ENCODE results near the gene SESN3. TPM values are rescaled to one million over a fixed set of nuclear protein-coding genes. Genes with fewer than 3 reads are reported as not detected.

SESN3 gene
- total RNA-seq, 1 experiment from 2014 or later: 34.9 TPM

DNA sequence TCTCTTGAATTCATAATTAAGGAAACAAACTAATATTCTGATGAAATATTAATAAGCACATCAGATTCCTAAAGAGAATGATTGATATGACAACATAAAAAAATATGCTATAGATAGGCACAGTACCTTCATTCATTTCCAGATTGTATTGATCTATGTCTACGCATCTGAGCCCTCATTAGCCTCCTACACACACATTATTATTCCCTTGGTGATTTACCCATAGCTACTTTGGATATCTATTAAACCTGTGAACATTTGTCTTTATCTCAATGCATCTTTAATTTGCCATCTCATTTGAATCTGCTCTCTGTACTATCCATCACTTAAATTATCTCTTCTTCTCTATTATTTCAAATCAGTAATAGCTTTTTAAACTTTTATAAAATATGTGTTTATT, 18.4 kb downstream of the SESN3 start:
- POLR2A ChIA-PET: no interaction called here
- Mint-ChIP-seq H3K27ac (no peak overlapping the region), H3K27me3 (ENCODE audit: low read depth) (no peaks in the 10 kb centered on the region), H3K36me3 (peaks cover 19% of the 10 kb centered on the region), H3K4me3 (no peak overlapping the region), H3K4me1 (no peaks in the 10 kb centered on the region), H3K9me3 (peaks cover 9% of the 10 kb centered on the region)
- TF ChIP-seq RORB (CRISPR knock-in tag; IDR thresholded peaks at IDR 0.05): no peak
- TF ChIP-seq, protein P1, sequence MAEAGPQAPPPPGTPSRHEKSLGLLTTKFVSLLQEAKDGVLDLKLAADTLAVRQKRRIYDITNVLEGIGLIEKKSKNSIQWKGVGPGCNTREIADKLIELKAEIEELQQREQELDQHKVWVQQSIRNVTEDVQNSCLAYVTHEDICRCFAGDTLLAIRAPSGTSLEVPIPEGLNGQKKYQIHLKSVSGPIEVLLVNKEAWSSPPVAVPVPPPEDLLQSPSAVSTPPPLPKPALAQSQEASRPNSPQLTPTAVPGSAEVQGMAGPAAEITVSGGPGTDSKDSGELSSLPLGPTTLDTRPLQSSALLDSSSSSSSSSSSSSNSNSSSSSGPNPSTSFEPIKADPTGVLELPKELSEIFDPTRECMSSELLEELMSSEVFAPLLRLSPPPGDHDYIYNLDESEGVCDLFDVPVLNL (CRISPR knock-in tag; IDR thresholded peaks at IDR 0.05; ENCODE audit: borderline replicate concordance, low read depth): no peak
- TF ChIP-seq HMGA2 (CRISPR knock-in tag; IDR thresholded peaks at IDR 0.05): no peak
- TF ChIP-seq NFATC4 (CRISPR knock-in tag; IDR thresholded peaks at IDR 0.05): no peak
- TF ChIP-seq ZNF219 (CRISPR knock-in tag; IDR thresholded peaks at IDR 0.05; ENCODE audit: borderline replicate concordance): no peak
- TF ChIP-seq, protein P2, sequence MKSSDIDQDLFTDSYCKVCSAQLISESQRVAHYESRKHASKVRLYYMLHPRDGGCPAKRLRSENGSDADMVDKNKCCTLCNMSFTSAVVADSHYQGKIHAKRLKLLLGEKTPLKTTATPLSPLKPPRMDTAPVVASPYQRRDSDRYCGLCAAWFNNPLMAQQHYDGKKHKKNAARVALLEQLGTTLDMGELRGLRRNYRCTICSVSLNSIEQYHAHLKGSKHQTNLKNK (CRISPR knock-in tag; IDR thresholded peaks at IDR 0.05): no peak
- TF ChIP-seq, protein P3, sequence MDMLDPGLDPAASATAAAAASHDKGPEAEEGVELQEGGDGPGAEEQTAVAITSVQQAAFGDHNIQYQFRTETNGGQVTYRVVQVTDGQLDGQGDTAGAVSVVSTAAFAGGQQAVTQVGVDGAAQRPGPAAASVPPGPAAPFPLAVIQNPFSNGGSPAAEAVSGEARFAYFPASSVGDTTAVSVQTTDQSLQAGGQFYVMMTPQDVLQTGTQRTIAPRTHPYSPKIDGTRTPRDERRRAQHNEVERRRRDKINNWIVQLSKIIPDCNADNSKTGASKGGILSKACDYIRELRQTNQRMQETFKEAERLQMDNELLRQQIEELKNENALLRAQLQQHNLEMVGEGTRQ (CRISPR knock-in tag; IDR thresholded peaks at IDR 0.05): no peak
- no peak for TF ChIP-seq ZNF138 (CRISPR knock-in tag; conservative IDR thresholded peaks at IDR 0.05)
- TF ChIP-seq, protein P4, sequence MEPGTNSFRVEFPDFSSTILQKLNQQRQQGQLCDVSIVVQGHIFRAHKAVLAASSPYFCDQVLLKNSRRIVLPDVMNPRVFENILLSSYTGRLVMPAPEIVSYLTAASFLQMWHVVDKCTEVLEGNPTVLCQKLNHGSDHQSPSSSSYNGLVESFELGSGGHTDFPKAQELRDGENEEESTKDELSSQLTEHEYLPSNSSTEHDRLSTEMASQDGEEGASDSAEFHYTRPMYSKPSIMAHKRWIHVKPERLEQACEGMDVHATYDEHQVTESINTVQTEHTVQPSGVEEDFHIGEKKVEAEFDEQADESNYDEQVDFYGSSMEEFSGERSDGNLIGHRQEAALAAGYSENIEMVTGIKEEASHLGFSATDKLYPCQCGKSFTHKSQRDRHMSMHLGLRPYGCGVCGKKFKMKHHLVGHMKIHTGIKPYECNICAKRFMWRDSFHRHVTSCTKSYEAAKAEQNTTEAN (CRISPR knock-in tag; IDR thresholded peaks at IDR 0.05): no peak
- no peak for TF ChIP-seq JUN (CRISPR knock-in tag; IDR thresholded peaks at IDR 0.05)
- TF ChIP-seq, protein P5, sequence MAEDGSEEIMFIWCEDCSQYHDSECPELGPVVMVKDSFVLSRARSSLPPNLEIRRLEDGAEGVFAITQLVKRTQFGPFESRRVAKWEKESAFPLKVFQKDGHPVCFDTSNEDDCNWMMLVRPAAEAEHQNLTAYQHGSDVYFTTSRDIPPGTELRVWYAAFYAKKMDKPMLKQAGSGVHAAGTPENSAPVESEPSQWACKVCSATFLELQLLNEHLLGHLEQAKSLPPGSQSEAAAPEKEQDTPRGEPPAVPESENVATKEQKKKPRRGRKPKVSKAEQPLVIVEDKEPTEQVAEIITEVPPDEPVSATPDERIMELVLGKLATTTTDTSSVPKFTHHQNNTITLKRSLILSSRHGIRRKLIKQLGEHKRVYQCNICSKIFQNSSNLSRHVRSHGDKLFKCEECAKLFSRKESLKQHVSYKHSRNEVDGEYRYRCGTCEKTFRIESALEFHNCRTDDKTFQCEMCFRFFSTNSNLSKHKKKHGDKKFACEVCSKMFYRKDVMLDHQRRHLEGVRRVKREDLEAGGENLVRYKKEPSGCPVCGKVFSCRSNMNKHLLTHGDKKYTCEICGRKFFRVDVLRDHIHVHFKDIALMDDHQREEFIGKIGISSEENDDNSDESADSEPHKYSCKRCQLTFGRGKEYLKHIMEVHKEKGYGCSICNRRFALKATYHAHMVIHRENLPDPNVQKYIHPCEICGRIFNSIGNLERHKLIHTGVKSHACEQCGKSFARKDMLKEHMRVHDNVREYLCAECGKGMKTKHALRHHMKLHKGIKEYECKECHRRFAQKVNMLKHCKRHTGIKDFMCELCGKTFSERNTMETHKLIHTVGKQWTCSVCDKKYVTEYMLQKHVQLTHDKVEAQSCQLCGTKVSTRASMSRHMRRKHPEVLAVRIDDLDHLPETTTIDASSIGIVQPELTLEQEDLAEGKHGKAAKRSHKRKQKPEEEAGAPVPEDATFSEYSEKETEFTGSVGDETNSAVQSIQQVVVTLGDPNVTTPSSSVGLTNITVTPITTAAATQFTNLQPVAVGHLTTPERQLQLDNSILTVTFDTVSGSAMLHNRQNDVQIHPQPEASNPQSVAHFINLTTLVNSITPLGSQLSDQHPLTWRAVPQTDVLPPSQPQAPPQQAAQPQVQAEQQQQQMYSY (CRISPR knock-in tag; IDR thresholded peaks at IDR 0.05): no peak
- no peak for TF ChIP-seq PRRX2 (CRISPR knock-in tag; IDR thresholded peaks at IDR 0.05)
- TF ChIP-seq, protein P6, sequence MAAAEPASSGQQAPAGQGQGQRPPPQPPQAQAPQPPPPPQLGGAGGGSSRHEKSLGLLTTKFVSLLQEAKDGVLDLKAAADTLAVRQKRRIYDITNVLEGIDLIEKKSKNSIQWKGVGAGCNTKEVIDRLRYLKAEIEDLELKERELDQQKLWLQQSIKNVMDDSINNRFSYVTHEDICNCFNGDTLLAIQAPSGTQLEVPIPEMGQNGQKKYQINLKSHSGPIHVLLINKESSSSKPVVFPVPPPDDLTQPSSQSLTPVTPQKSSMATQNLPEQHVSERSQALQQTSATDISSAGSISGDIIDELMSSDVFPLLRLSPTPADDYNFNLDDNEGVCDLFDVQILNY (CRISPR knock-in tag; IDR thresholded peaks at IDR 0.05): no peak
- no peak for TF ChIP-seq EMX1 (CRISPR knock-in tag; IDR thresholded peaks at IDR 0.05)
- TF ChIP-seq, protein P7, sequence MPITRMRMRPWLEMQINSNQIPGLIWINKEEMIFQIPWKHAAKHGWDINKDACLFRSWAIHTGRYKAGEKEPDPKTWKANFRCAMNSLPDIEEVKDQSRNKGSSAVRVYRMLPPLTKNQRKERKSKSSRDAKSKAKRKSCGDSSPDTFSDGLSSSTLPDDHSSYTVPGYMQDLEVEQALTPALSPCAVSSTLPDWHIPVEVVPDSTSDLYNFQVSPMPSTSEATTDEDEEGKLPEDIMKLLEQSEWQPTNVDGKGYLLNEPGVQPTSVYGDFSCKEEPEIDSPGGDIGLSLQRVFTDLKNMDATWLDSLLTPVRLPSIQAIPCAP (CRISPR knock-in tag; IDR thresholded peaks at IDR 0.05): no peak
- TF ChIP-seq, protein P8, sequence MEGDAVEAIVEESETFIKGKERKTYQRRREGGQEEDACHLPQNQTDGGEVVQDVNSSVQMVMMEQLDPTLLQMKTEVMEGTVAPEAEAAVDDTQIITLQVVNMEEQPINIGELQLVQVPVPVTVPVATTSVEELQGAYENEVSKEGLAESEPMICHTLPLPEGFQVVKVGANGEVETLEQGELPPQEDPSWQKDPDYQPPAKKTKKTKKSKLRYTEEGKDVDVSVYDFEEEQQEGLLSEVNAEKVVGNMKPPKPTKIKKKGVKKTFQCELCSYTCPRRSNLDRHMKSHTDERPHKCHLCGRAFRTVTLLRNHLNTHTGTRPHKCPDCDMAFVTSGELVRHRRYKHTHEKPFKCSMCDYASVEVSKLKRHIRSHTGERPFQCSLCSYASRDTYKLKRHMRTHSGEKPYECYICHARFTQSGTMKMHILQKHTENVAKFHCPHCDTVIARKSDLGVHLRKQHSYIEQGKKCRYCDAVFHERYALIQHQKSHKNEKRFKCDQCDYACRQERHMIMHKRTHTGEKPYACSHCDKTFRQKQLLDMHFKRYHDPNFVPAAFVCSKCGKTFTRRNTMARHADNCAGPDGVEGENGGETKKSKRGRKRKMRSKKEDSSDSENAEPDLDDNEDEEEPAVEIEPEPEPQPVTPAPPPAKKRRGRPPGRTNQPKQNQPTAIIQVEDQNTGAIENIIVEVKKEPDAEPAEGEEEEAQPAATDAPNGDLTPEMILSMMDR (IDR thresholded peaks at IDR 0.05): no peak
- no peak for TF ChIP-seq SOX15 (CRISPR knock-in tag; IDR thresholded peaks at IDR 0.05)
- no peak for TF ChIP-seq SMAD3 (CRISPR knock-in tag; IDR thresholded peaks at IDR 0.05; ENCODE audit: borderline replicate concordance)
- TF ChIP-seq TCF7 (CRISPR knock-in tag; IDR thresholded peaks at IDR 0.05; ENCODE audit: low read depth): no peak
- DNase-seq (ENCODE audit: low spot score): no peak
- no peak for ATAC-seq
- CTCF ChIA-PET: interaction anchor here (1.2 kb wide), 2 partner anchors 56 to 61 kb away, joined by 4 to 7 read pairs; no protein-coding TSS in a partner anchor

Measured in WTC11 (cell line).